Measurements from ENCODE around the gene TBC1D2B.

TBC1D2B gene

DNA sequence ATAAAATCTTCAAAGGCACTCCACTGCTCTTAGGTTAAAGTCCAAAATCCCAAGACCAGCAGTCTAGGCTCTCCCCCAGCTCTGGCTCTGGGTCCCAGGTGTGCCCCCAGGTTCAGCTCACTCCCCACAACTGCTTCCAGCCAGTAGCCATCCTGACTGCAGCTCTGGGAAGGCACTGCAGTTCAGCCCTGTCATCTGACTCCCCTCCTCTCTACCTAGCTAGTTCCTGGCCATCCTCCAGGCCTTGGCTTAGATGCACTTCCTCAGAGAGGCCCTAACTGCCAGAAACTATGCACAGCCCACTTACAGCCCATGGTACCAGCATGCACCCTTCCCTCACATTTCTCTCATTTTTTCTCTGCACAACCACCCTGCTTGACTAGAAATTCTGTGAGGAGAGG, 25.5 kb downstream of the TBC1D2B start:
- peak; percentile 15 for DNase-seq

DNA sequence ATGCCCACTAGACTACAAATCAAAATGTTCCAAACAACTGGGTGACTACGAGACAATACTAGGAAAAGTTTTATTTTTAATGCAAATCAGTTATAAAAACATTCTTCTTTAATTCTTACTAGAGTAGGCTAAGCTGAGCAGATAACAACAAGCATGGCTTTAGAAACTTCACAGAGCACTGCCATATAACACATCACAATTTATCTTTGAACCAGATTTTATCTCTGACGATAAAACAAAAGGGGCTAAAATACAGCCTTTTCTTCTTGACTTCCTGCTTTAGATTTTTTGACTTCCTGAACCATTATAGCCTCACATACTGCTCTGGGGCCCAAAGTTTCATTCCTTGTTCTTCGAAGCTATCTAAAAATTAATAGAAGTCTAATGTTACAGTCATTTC, 25.9 kb downstream of the TBC1D2B start:
- DNase-seq: no peak

DNA sequence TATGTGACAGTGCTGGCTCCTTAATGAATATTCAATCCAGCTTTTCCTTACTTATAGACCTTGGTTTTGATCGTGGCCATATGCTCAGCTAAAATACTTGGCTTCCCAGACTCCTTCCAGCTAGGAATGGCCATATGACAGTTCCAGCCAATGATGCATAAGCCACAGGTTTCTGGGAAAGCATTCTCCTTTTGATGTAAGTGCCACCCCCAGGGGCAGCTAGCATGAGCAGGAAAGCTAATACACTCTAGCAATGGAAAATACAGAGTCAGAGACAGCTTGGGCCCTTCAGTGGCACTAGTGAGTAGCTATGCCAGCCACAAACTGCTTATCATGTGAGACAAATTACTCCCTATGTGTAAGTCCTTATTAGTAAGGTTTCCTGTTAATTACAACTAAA, 26.7 kb downstream of the TBC1D2B start:
- no peak for DNase-seq

GRCh38 chr15:78050441-78050809, 27.1 kb downstream of the TBC1D2B start:
- DNase-seq: no peak

DNA sequence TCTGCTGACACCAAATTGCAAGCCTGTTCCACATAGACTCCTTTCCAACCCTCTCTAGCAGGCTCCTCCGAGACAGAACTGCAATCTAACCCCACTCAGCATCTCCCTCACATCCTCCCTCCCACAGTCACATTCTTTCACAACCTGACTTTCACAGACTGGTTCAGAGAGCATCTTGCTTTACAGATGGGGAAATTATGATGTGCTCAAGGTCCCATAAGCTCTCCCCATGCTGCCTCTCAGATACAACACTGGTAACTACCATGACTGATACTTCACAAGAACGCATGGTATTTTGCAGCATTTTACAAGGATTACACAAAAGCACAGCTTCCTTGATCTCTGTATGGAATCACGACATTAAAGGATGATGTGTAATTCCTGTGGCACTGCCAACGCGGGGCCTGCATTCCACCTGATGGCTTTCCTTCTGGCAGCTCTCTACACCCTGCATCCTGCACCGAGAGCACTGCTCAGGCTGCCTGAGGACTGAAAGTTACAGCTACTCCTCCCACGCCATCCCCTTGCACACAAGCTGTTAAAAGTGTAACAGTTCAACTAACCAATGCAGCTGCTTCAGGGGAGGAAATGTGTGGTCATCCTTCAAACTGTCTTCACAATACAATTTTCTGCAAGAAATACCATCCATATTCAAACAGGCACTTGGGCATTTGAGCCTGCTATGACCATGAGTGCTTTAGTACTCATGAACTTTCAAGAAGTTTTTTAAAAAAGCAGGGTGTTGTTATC, 27.6 kb downstream of the TBC1D2B start:
- no peak for DNase-seq

DNA sequence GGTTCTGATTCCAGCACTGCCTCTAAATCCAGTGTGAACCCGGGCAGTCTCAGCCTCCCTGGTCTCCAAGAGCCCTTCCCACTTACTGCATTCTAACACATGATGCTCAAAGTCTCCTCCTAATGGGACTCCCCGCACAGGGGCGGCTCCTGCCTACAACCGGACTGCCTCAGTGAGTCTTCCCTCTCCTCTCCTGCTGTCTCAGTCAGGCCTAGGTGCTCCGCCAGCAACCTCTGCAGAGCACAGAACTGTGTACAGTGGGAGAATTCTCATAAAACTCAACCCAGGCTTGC, 28.9 kb downstream of the TBC1D2B start:
- no peak for DNase-seq

DNA sequence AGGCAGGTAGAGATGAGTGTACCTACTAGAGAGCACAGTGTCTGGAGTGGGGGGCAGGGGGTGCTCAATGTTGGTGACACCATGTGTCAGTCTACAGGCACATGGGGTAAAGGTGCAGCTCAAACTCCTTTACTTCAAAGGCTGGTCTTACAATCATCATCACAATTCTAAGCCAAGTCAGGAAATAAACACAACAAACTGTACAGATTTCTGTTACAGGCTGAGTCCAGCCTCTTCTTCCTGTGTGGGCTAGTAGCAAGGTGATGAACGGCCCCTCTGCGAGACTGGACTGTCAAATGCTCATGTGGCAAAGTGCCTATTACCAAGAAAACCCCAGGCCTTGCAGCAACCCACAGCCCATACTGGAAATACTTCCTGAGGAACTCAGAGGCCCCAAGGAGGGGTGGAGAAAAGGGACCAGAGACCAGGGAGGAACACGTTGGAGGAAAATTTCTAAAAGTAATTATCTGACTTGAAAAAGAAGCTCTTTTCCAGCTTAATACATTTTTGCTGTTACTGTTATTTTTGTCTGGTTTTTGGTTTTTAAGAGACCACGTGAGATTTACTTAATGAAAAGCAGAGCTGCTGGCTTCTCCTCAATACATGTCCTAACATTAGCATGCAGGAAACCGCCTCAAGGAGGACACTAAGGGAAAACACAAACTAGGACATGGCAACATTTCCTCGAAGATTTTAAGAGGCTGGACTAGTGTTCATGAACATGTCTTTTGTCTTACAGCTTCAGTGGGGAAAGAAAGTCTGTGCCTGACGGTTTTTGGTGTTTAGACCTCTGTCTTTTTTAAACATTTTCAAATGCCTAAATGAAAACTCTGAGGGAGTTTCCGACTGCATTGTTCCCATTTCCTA, 29.5 kb downstream of the TBC1D2B start:
- DNase-seq: no peak

DNA sequence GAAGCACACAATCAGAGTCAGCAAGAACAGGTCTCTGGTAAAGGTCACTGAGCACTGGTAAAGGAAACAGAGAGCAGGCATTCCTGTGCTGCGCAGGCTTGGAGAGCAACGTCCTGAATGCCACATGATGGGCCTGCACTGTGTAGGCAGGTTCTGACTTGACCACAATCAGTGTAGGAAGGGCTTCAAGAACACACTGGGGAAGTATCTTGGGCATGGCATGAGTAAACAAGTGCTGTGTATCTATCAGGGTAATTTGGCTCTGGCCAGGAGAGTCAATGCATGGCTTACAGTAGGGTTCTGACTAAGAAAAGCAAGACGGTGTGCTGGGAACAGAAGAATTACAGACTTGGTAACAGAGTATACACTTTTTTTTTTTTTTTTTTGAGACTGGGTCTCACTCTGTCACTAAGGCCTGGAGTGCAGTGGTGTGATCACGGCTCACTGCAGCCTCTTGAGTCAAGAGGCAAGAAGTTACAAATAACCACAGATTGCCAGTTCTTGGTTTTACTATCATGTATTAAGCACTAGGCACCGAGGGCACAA, 30.6 kb downstream of the TBC1D2B start:
- DNase-seq: no peak

DNA sequence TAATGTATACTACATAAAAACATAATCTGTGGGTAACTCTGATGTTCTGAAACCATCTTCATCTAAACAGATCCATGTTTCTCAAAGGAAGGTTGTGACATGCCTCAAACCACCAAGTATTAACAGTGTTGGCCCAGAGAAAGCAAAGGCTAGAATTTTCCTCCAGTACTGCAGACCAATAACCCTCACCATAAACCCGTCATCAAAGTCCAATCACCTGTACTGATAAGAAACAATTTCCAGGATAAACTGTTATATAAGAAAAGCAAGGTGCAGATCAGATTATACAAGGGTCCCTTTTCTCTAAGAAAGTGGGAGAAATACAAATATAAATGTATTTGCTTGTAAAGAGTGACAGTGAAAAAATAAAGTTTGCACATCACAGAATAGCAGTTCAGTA, 32.3 kb downstream of the TBC1D2B start:
- DNase-seq: no peak

- no peak for DNase-seq
Observed at GRCh38 chr15:78044407-78045155, 32.9 kb downstream of the TBC1D2B start.

- no peak for DNase-seq
Observed at GRCh38 chr15:78041946-78042345, 35.6 kb downstream of the TBC1D2B start.

DNA sequence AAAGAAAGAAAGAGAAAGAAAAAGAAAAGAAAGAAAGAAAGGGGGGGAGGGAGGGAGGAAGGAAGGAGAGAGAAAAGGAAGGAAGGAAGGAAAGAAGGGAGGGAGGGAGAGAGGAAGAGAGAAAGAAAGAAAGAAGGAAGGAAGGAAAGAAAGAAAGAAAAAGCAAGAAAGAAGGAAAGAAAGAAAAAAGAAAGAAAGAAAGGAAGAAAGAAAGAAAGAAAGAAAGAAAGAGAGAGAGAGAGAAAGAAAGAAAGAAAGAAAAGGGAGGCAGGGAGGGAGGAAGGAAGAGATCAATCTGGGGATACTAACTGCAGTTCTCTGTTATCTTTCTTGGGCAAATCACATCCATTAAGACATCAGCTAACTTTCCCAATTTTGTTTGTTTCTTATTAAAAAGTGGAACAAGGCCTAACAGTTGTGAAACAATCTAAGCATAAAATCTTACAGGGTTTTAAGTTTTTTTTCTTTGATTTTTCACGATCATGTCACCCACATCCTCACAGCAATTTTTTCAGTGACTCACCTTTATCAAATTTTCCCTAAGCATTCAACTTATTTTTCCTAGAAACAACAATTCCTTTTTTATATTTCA, 36.8 kb downstream of the TBC1D2B start:
- DNase-seq: no peak

DNA sequence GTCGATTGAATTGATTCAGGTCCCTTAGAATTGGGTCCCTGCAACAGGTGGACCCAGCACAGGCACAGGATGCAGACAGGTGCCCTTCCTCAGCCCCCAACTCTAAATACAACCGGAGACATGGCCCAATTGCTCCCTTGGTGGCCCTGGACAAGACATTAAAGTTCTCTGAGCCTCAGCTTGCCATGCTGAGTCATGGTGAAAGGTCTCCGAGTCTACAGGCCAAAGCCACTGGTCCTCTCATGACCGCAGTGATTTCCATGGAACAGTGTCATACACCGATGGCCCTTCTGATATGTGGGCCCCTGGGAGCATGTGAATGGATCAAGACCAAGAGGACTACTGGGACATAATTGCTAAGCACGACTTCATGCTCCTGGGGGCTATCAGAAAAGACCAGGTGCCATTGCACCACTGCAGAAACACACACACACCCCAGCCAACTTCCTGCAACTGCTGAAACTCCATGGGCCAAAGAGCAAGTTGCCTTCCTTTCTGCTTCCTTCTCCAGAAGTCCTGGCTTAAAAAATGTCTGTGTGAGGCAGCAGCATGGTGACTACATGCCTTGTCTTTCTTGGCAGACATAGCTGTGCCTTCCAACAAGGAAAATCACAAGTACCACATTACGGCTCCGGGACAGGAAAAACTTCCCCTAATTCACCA, 38.8 kb downstream of the TBC1D2B start:
- no peak for DNase-seq

DNA sequence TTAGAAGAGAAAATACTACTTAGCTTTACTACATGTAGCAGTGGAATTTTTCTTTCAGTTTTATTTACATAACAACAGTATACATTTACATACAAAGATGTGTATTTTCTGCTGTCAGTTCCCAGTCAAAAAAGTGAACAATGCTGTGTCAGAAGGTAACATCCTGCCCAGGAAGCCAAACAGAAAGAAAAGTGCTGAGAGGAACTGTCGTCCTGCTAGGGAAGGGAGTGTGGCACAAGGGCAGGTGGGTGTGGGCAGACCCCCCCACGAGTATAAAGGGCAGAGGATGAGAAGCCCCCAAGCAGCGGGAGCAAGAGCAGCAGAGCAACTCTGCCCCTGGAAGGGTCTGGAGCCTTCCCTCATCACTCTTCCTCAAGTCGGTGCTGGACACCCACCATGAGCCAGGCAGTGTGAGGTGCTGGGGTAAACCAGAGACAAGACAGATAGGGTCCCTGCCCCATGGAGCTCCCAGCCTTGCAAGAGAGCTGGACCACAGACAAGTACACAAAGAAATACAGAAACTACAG, 39.7 kb downstream of the TBC1D2B start:
- DNase-seq: no peak

DNA sequence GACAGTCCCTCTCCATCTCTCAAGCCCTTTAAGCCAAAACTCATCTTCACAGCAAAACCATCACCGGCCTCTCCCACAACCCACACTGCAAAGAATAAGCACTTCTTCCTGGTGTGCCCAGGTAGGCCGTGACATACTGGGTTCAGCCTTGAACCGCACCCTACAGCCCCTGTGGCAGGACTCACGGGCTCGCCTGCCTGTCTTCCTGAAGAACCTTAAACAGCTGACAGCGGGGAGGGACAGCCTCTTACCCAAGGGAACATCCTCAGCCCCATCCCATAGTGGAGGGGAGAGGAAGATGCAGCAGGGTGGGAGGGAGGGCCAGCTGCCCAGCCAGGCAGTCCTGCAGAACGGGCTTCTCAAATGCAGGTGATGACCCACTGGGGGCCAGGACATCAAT, 40.2 kb downstream of the TBC1D2B start:
- DNase-seq: no peak

- DNase-seq: no peak
Observed at GRCh38 chr15:78035861-78036476, 41.5 kb downstream of the TBC1D2B start.

DNA sequence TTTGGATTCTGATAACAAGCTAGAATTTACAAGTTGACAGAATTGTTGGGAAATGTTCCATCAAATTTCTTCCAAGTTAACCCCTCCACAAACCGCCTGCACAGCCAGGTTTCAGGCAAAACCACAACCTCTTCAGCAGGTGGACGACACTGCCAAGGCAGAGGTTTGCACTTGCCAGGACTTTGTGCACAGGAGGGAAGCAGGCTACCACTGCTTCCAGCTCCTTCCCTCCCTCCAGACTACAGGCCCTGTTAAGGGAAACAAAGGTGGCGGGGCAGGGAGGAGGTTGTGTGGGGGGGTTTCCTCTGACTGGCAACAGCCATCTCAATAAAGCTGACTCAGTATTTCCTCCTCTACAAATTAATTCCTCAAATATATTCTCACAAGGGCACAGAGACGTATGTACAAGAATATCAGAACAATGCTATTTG, 42.2 kb downstream of the TBC1D2B start:
- no peak for DNase-seq

DNA sequence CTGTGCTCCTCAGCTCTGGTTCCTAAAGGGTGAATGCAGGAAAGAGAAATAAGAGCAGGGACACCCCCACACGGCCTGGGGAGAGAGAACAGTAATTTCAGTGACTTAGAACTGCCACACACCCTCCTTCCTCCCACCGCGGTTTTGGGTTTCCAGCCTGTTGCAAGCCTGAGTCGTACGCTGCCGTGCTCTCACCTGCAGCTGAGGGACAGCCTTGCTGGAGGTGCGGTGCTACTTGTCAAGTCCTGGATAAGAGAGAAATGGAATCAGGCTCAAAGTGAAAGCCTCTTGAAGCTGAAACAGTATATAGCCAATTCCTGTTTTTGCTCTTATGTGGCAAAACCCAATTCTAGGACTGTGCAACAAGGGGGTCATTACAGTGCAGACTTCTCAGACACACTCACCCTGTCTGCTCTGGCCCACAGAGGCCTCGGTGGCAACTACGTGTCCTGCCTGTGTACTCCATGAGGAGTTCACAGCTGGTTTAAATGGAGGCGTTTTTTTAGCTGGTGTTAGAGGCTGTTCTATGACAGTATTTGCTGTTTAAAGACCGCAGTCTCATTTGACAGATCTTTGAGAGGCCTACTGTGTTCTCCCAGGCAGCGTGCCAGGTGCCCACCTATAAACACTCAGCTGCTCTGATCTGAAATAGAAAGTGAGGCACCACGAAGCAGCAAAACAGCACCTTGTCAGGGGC, 42.9 kb downstream of the TBC1D2B start:
- DNase-seq: no peak

DNA sequence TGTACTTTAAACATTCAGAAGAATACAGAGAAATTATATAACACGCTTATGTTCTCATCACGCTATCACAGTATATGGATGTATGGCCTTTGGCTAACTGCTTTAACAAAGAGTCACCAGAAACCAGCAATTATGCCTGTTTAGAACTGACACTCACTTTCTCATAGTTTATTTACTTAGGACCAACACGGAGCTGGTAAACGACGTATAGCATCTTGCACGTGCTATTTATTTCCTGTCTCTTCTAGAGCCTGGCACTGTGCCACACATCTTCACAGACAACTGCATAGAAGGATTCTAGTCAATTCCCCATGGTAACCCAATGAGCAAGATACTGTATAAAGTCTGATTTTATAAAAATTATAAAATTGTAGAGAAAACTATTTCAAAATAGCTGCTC, 43.6 kb downstream of the TBC1D2B start:
- no peak for DNase-seq

- no peak for DNase-seq
Observed at GRCh38 chr15:78032671-78033070, 44.8 kb downstream of the TBC1D2B start.

- DNase-seq: no peak
Observed at GRCh38 chr15:78024883-78025282, 52.6 kb downstream of the TBC1D2B start.
